Stimulated activated CD4-positive, alpha-beta T cell treated with anti-CD3 and anti-CD28 coated beads, Interleukin-2, amount 100 ng/mL, for 48 hours (primary cell): ENCODE measurements around the gene DNAH5.
"Not testable (repeated sequence)": the region's sequence is repeated elsewhere in the genome, so short reads cannot be mapped to it uniquely, and the experiment has no call there.

Source experiments
- DNase-seq, 2 donors: peaks; one replicate each; pipeline ENCODE4 v3.0.0-alpha.2; 2020

The DNAH5 gene

GRCh38 chr5:13944560-13945199 is at the start of gene DNAH5:
TSS of gene DNAH5 (minus strand) at chr5:13944688. CDS start at chr5:13944438, 250 bp downstream.
- no peak for DNase-seq

GRCh38 chr5:13993926-13994325 is 49.4 kb upstream of the DNAH5 start:
- DNase-seq, result no peak

GRCh38 chr5:13992795-13993194 is 48.3 kb upstream of the DNAH5 start:
- no peak for DNase-seq

GRCh38 chr5:13991365-13991764 is 46.9 kb upstream of the DNAH5 start:
- no peak for DNase-seq

- no peak for DNase-seq
These were observed 46.4 kb upstream of the DNAH5 start for GRCh38 chr5:13990896-13991295.

GRCh38 chr5:13989832-13990231 is 45.3 kb upstream of the DNAH5 start:
- DNase-seq, result no peak

GRCh38 chr5:13987843-13988464 is 43.5 kb upstream of the DNAH5 start:
- peak; percentile 10 to 16 for DNase-seq

- no peak for DNase-seq
These were observed 41.4 kb upstream of the DNAH5 start for GRCh38 chr5:13985731-13986418.

- not testable (repeated sequence) for DNase-seq
These were observed 40.4 kb upstream of the DNAH5 start for GRCh38 chr5:13984888-13985287.

- no peak for DNase-seq
These were observed 32.7 kb upstream of the DNAH5 start for GRCh38 chr5:13976867-13977830.

GRCh38 chr5:13976223-13976622 is 31.7 kb upstream of the DNAH5 start:
- DNase-seq, result no peak

GRCh38 chr5:13975246-13975645 is 30.8 kb upstream of the DNAH5 start:
- no peak for DNase-seq

- DNase-seq, result no peak
These were observed 29.2 kb upstream of the DNAH5 start for GRCh38 chr5:13973724-13974123.

- DNase-seq, result no peak
These were observed 27.5 kb upstream of the DNAH5 start for GRCh38 chr5:13972029-13972428.

GRCh38 chr5:13957032-13957645 is 12.7 kb upstream of the DNAH5 start:
- DNase-seq, result no peak

- no peak for DNase-seq
These were observed 12.0 kb upstream of the DNAH5 start for GRCh38 chr5:13956471-13956870.

GRCh38 chr5:13955896-13956295 is 11.4 kb upstream of the DNAH5 start:
- DNase-seq, result no peak

GRCh38 chr5:13946111-13946510 is 1.6 kb upstream of the DNAH5 start:
- no peak for DNase-seq

- DNase-seq, result no peak
These were observed 783 bp upstream of the DNAH5 start for GRCh38 chr5:13945271-13945670.

GRCh38 chr5:13943676-13944075 is 812 bp downstream of the DNAH5 start:
- DNase-seq, result no peak

GRCh38 chr5:13941468-13941867 is 3.0 kb downstream of the DNAH5 start:
- DNase-seq, result no peak

GRCh38 chr5:13939638-13940037 is 4.8 kb downstream of the DNAH5 start:
- no peak for DNase-seq

- no peak for DNase-seq
These were observed 9.6 kb downstream of the DNAH5 start for GRCh38 chr5:13934921-13935320.
